Esophagus (tissue), 2 donors: Measurements from ENCODE around the gene DAPK3. TPM values are rescaled to one million over a fixed set of nuclear protein-coding genes. Genes with fewer than 3 reads are reported as not detected.

Experiments
- H3K27ac ChIP-seq, 2 donors: one replicate each; pipeline ENCODE4 v1.5.1; 2013; ENCODE audit warnings: low read depth in 2 of 2, mild to moderate bottlenecking in 2 of 2, inconsistent platforms in 1 of 2, low read length in 1 of 2, moderate library complexity in 1 of 2
- H3K27me3 ChIP-seq, 2 donors: one replicate each; pipeline ENCODE4 v1.6.1; 2013; ENCODE audit warnings: low read length in 2 of 2, control low read depth in 1 of 2, mild to moderate bottlenecking in 1 of 2; ENCODE audit not compliant: insufficient read depth in 2 of 2, control insufficient read depth in 1 of 2
- H3K36me3 ChIP-seq, 2 donors: one replicate each; pipeline ENCODE4 v1.6.1; 2013; ENCODE audit warnings: low read length in 1 of 2; ENCODE audit not compliant: control insufficient read depth in 2 of 2, insufficient read depth in 2 of 2
- H3K4me1 ChIP-seq, 2 donors: one replicate each; pipeline ENCODE4 v1.6.1; 2013; ENCODE audit warnings: low read length in 1 of 2; ENCODE audit not compliant: control insufficient read depth in 2 of 2, insufficient read depth in 2 of 2
- H3K4me3 ChIP-seq, 2 donors: one replicate each; pipeline ENCODE4 v1.5.1; 2013; ENCODE audit warnings: low read length in 2 of 2, mild to moderate bottlenecking in 2 of 2, low read depth in 1 of 2, moderate library complexity in 1 of 2
- H3K9me3 ChIP-seq, 2 donors: one replicate each; pipeline ENCODE4 v1.6.1; 2013; ENCODE audit warnings: mild to moderate bottlenecking in 2 of 2, low read depth in 1 of 2, low read length in 1 of 2, moderate library complexity in 1 of 2; ENCODE audit not compliant: control insufficient read depth in 2 of 2, insufficient read depth in 1 of 2
- WGBS, 2 donors: extraction: QIAGEN DNeasy Blood & Tissue Kit; methylation state at CpG; one replicate each; pipeline ENCODE4 v1.1.7; 2013; 5-methylcytosine and 5-hydroxymethylcytosine counted together
- polyA plus RNA-seq, 2 donors: library from polyadenylated mRNA; stranded (reverse); fragments of 200-250 nt; gene quantifications; one replicate each; pipeline ENCODE4 v1.2.3, GENCODE V29; 2013
- donor health status: healthy with polysubstance abuse.
- donor health status: Bipolar disorder and iron deficiency.

DAPK3 gene
- 10 to 100 TPM; 35.3 to 42.4 TPM for polyA plus RNA-seq

DNA sequence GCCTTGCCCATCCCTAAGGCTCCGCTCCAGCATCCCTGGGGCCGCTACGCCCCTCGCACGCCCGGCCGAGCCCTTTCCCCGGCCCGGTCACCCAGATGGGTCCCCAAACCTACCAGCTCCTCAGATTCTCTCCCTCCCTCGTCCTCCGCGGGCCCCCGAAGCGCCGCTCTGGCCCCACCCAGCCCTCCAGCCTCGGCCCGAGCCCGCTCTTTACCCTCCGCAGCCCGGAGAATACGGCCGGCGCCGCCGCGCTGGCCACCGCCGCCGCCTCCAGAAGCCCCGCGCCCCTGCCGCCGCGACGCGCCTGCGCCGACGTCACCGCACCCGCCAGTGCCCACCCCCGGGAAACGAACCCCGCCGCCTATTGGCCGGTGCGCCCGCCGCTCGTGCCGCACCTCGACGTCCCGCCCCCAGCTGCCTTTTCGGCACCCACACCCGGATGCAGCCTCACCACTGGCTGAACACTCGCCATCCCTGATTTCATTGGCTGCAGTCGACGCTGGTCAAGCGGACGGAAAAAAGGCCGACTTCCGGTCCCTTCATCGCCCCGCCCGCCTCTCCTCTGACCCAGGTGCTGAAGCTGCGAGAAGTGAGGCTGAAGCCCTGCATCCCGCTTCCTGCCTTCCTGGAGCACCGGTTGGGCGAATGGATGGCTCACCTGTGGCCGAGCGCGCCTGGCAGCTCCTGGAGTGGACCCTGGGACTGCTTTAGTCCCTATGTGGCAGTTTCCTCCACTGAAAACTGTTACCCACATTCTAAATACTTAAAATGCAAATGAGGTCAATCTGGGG is at the start of gene DAPK3:
DAPK3 (minus strand) TSS at position 292 of the 791 bp plus-strand sequence. CDS start 1,364 bp downstream, outside the sequence.
- peaks cover 3 to 12% of the 10 kb centered on the region in 2 donors for H3K4me1 ChIP-seq
- H3K27me3 ChIP-seq, result no peaks in the 10 kb centered on the region
- WGBS, 2 donors, result 0% methylated on average over 73 of the region's 73 CpGs
- peak within 1 kb of the TSS; percentile 74 to 78 for H3K4me3 ChIP-seq
- H3K36me3 ChIP-seq, result peaks cover 10% of the 10 kb centered on the region in 2 donors
- no peaks in the 10 kb centered on the region for H3K9me3 ChIP-seq
- peak within 1 kb of the TSS; percentile 95 to 97 for H3K27ac ChIP-seq

DNA sequence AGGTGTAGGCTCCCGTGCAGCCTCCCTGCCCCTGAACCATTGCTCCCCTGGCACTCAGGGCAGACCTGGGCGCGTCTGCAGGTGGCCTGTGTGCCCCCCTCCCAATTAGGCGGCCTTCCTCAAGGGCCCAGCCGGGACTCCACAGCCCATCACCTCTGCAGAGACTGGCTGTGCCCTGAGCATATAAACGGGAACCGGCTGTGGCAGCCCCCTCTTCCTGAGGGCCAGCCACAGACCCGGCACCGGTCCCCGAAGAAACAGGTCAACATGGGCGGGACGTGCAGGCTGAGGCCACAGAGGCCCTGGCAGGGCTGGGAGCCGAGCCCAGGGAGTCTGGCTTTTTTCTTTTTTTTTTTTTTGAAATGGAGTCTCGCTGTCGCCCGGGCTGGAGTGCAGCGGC is 48.7 kb upstream of the DAPK3 start:
- no peak overlapping the region for H3K27ac ChIP-seq
- H3K4me1 ChIP-seq, result peaks cover 0 to 13% of the 10 kb centered on the region in 2 donors
- 71 to 75% methylated on average over 17 of the region's 17 CpGs for WGBS, 2 donors
- peaks cover 0 to 1% of the 10 kb centered on the region in 2 donors for H3K9me3 ChIP-seq
- H3K36me3 ChIP-seq, result peaks cover 10 to 49% of the 10 kb centered on the region in 2 donors
- H3K4me3 ChIP-seq, result no peak overlapping the region
- no peaks in the 10 kb centered on the region for H3K27me3 ChIP-seq

- Histone ChIP-seq H3K27ac (no peak overlapping the region), H3K4me3 (no peak overlapping the region), H3K4me1 (peaks cover 0 to 14% of the 10 kb centered on the region in 2 donors), H3K27me3 (no peaks in the 10 kb centered on the region), H3K9me3 (peaks cover 0 to 3% of the 10 kb centered on the region in 2 donors), H3K36me3 (peaks cover 6 to 49% of the 10 kb centered on the region in 2 donors)
- WGBS, 2 donors, result 87 to 90% methylated on average over 16 to 19 of the region's 19 CpGs
Observed at GRCh38 chr19:4018775-4019504, 48.0 kb upstream of the DAPK3 start.

DNA sequence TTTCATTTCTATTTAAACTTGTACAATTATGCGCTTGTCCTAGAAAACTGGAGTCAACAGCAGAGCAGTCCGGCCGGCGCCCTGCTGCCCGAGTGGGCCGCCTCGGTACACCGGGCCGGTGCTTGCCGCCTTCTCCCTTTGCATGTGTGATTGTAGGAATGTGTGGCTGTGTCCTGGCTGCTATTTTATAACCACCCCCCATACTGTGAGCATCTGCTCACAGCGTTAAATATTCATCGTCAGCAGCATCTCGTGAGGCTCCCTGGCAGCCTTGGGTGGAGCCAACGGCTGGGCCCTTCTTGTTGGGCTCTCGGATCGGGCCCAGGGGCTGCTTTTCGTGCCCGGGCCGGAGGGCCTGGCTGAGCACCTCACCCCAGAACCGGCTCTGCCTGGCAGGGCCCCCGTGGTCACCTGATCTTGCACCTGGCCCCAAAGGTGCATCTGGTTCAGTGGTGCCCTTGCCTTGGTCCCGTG is 47.3 kb upstream of the DAPK3 start:
- peaks cover 0 to 14% of the 10 kb centered on the region in 2 donors for H3K4me1 ChIP-seq

DNA sequence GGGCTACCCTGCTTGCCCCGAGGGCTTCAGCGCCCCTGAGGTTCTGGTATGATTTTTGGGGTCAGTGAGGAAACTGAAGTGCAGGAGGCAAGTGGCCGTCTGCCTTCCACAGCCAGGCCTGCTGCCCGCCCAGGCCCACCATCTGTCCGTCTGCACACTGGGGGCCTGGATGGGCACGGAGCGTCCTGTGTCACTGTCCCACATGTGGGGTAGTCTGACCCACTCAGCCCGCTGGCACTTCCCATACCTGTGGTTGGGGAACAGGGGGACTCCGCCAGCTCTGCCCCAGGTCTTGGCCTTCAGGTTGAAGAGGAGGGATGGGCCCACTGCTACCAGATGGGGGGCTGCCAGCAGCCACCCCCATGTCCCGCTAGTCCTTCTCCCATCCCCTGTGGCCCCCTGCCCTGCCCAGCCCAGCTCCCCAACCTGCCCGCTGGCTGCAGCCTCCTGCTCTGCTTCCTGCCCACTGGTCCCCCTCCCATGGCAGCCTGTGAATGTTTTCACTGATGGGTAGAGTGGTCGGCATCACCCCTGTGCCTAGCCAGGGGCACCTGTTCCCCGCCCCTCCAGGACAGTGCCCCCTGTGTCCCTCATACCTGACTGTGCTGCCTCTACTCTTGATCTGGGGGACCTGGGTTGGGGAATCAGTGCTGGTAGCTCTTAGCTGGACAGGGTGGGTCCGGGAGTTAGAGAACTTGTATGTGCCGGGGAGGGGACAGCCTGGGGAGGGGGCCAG is 46.2 kb upstream of the DAPK3 start:
- 94 to 95% methylated on average over 15 of the region's 15 CpGs for WGBS, 2 donors
- Histone ChIP-seq H3K4me3 (no peak overlapping the region), H3K9me3 (peaks cover 0 to 3% of the 10 kb centered on the region in 2 donors), H3K27me3 (no peaks in the 10 kb centered on the region), H3K4me1 (peaks cover 0 to 14% of the 10 kb centered on the region in 2 donors), H3K36me3 (peaks cover 13 to 54% of the 10 kb centered on the region in 2 donors), H3K27ac (no peak overlapping the region)

More for the DNA sequence above, 47.3 kb upstream of the DAPK3 start:
- Histone ChIP-seq H3K9me3 (peaks cover 0 to 3% of the 10 kb centered on the region in 2 donors), H3K27ac (no peak overlapping the region), H3K4me3 (no peak overlapping the region), H3K36me3 (peaks cover 12 to 51% of the 10 kb centered on the region in 2 donors), H3K27me3 (no peaks in the 10 kb centered on the region)
- 88 to 89% methylated on average over 22 of the region's 22 CpGs for WGBS, 2 donors

DNA sequence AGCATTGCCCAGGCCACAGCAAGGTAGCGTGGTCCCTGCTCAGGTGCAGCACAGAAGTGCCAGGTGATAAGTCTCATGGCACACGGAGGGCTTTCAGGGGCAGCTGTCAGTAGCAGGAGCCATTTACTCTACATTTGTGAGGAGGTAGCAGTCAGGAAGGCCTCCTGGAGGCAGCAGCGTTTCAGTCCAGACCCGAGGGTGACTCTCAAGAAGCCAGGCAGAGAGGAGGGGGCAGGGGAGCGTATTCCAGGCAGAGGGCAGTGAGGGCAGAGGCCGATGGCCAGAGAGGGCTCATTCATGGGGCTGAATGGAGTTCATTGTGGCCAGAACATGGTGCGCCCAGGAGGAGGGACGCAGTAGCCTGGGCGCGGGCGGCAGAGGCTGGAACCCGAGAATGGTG is 45.6 kb upstream of the DAPK3 start:
- no peaks in the 10 kb centered on the region for H3K27me3 ChIP-seq
- peaks cover 13 to 54% of the 10 kb centered on the region in 2 donors for H3K36me3 ChIP-seq
- peaks cover 0 to 16% of the 10 kb centered on the region in 2 donors for H3K4me1 ChIP-seq
- peaks cover 0 to 3% of the 10 kb centered on the region in 2 donors for H3K9me3 ChIP-seq
- no peak overlapping the region for H3K27ac ChIP-seq
- H3K4me3 ChIP-seq, result no peak overlapping the region
- 87 to 89% methylated on average over 12 of the region's 12 CpGs for WGBS, 2 donors

DNA sequence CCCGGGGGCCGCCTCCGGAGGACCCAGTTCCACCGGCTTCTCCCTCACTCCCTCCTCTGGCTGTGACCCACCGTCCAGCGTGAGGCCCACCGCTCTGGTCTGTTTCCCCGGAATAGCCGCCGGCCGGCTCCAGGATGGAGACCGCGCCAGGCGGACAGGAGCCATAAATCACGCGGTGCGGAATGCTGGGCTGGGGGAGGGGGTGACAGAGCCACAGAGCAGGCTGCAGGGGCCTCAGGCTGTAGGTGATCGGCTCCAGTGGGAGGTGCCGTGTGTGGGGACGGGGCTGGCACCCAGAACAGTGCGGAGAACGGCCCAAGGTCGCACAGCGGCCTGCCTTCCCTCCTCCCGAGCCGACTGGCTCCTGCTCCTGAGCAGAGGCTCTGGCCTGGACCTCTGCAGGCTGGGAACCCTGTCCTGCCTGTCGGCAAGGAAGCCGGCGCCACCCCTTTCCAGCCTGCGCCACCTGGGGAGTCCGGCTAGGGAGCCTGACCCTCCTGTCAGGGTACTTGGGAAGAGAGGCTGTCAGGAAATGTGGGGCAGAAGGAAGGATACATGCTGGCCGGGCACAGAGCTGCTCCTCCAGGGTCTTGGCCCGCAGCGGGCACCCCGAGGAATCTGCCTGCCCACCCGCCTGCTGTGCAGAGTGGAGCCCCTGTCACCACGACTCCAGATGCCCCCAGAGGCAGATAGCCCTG is 45.0 kb upstream of the DAPK3 start:
- H3K36me3 ChIP-seq, result peaks cover 13 to 60% of the 10 kb centered on the region in 2 donors
- peak overlapping the region in 1 of 2 donors; percentile 27 for H3K27ac ChIP-seq
- WGBS, 2 donors, result 58 to 74% methylated on average over 37 of the region's 37 CpGs
- peaks cover 3 to 22% of the 10 kb centered on the region in 2 donors for H3K4me1 ChIP-seq
- no peak overlapping the region for H3K4me3 ChIP-seq
- peaks cover 0 to 3% of the 10 kb centered on the region in 2 donors for H3K9me3 ChIP-seq
- no peaks in the 10 kb centered on the region for H3K27me3 ChIP-seq

GRCh38 chr19:4014541-4015491 is 43.9 kb upstream of the DAPK3 start:
- Histone ChIP-seq H3K27ac (no peak overlapping the region), H3K27me3 (no peaks in the 10 kb centered on the region), H3K9me3 (peaks cover 0 to 3% of the 10 kb centered on the region in 2 donors), H3K36me3 (peaks cover 13 to 62% of the 10 kb centered on the region in 2 donors), H3K4me1 (peaks cover 3 to 27% of the 10 kb centered on the region in 2 donors), H3K4me3 (no peak overlapping the region)
- WGBS, 2 donors, result 61 to 78% methylated on average over 24 to 25 of the region's 25 CpGs
